ENCODE results near the gene TRMT13.
"Not testable (repeated sequence)": the region's sequence is repeated elsewhere in the genome, so short reads cannot be mapped to it uniquely, and the experiment has no call there.

The TRMT13 gene

GRCh38 chr1:100187912-100188311 is 54.9 kb downstream of the TRMT13 start:
- H3K4me3 ChIP-seq (ENCODE audit: insufficient read depth, low read depth, low read length, poor library complexity, severe bottlenecking): no peak overlapping the region
- H3K4me1 ChIP-seq (ENCODE audit: control insufficient read depth, insufficient read depth, low read length, poor library complexity, severe bottlenecking): no peaks in the 10 kb centered on the region
- no peaks in the 10 kb centered on the region for H3K36me3 ChIP-seq (ENCODE audit: control insufficient read depth, insufficient read depth, low read length)
- DNase-seq: no peak
- no peak overlapping the region for H3K27ac ChIP-seq (ENCODE audit: insufficient read depth, low read length, poor library complexity, severe bottlenecking)
- H3K27me3 ChIP-seq (replicated peaks; ENCODE audit: control insufficient read depth, insufficient read depth, low read length, poor library complexity, severe bottlenecking): no peaks in the 10 kb centered on the region
- H3K9me3 ChIP-seq (ENCODE audit: control insufficient read depth, low read length): no peaks in the 10 kb centered on the region

- Histone ChIP-seq H3K27me3 (replicated peaks; ENCODE audit: control insufficient read depth, insufficient read depth, low read length, poor library complexity, severe bottlenecking) (no peaks in the 10 kb centered on the region), H3K36me3 (ENCODE audit: control insufficient read depth, insufficient read depth, low read length) (no peaks in the 10 kb centered on the region), H3K4me3 (ENCODE audit: insufficient read depth, low read depth, low read length, poor library complexity, severe bottlenecking) (no peak overlapping the region), H3K27ac (ENCODE audit: insufficient read depth, low read length, poor library complexity, severe bottlenecking) (no peak overlapping the region), H3K9me3 (ENCODE audit: control insufficient read depth, low read length) (no peaks in the 10 kb centered on the region), H3K4me1 (ENCODE audit: control insufficient read depth, insufficient read depth, low read length, poor library complexity, severe bottlenecking) (no peaks in the 10 kb centered on the region)
- DNase-seq: no peak
Observed at GRCh38 chr1:100188617-100189016, 55.7 kb downstream of the TRMT13 start.

GRCh38 chr1:100198596-100198995 is 65.6 kb downstream of the TRMT13 start:
- Histone ChIP-seq H3K27me3 (replicated peaks; ENCODE audit: control insufficient read depth, insufficient read depth, low read length, poor library complexity, severe bottlenecking) (no peaks in the 10 kb centered on the region), H3K36me3 (ENCODE audit: control insufficient read depth, insufficient read depth, low read length) (peaks cover 20% of the 10 kb centered on the region), H3K4me1 (ENCODE audit: control insufficient read depth, insufficient read depth, low read length, poor library complexity, severe bottlenecking) (no peaks in the 10 kb centered on the region), H3K4me3 (ENCODE audit: insufficient read depth, low read depth, low read length, poor library complexity, severe bottlenecking) (no peak overlapping the region), H3K9me3 (ENCODE audit: control insufficient read depth, low read length) (no peaks in the 10 kb centered on the region), H3K27ac (ENCODE audit: insufficient read depth, low read length, poor library complexity, severe bottlenecking) (no peak overlapping the region)
- no peak for DNase-seq

DNA sequence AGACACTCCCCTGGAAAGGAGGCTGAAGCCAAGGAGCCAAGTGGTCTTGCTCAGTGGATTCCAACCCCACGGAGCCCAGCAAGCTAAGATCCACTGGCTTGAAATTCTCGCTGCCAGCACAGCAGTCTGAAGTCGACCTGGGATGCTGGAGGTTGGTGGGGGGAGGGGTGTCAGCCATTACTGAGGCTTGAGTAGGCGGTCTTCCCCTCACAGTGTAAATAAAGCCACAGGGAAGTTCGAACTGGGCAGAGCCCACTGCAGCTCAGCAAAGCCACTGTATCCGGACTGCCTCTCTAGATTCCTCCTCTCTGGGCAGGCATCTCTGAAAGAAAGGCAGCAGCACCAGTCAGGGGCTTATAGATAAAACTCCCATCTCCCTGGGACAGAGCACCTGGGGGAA is 67.1 kb downstream of the TRMT13 start:
- H3K4me3 ChIP-seq (ENCODE audit: insufficient read depth, low read depth, low read length, poor library complexity, severe bottlenecking); H3K27ac ChIP-seq (ENCODE audit: insufficient read depth, low read length, poor library complexity, severe bottlenecking); H3K4me1 ChIP-seq (ENCODE audit: control insufficient read depth, insufficient read depth, low read length, poor library complexity, severe bottlenecking); H3K27me3 ChIP-seq (replicated peaks; ENCODE audit: control insufficient read depth, insufficient read depth, low read length, poor library complexity, severe bottlenecking); DNase-seq; H3K9me3 ChIP-seq (ENCODE audit: control insufficient read depth, low read length): not testable (repeated sequence)
- peaks cover 18% of the 10 kb centered on the region for H3K36me3 ChIP-seq (ENCODE audit: control insufficient read depth, insufficient read depth, low read length)
